Glomerular visceral epithelial cell (primary cell): ENCODE measurements around the gene CCNL1.
"Not testable (repeated sequence)": the region's sequence is repeated elsewhere in the genome, so short reads cannot be mapped to it uniquely, and the experiment has no call there.

Experiments
- DNase-seq: peaks from one replicate; pipeline ENCODE4 v3.0.0-alpha.2; 2016; ENCODE audit errors: extremely low spot score

The CCNL1 gene

DNA sequence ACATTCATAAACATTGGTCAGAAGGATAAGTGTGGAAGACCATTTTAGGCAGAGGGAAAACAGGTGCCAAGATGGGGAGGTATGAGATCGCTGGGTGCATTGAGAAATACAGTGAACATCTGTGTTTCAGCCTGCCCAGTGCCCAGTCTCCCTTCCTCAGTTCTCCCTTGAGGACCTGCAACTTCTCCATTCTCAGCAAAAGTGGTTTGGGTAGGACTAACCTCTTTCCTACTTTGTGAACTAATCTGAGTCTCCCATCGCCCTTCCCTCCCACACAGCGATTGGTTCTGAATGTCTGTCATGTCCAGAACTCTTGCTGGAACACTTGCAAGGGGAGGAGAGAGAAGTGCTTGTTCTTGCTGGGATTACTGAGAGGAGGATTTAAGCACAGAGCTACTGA, 10.9 kb upstream of the CCNL1 start:
- DNase-seq, result no peak

DNA sequence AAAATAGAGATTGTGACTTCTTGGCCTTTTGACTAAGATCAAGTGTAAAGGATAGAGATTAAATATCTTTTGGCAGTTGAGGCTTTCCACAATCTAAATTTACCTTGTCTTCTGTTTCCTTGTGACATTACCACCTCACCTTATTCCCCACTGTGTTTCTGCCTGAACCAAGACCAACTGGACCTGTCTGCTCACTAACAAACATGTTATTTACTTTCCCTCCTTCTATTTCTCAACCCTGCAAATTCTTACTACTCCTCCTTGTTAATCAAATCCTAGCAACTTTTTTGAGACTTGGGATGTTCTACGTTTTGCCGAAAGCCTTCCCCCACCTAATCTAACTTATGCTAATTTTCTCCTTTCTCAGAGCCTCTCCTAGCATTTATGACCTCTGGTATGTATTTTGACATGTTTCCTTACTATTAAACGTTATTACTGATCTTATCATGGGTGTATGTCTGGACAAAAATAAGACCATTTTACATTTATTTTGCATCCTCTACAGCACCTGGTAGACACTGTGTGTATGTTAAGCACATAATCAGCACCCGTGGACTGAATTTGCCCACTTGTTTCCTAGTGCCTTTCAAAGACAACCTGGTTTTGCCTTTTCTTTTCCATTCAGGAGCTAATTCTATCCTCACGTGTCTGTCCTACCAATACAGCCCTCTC, 7.6 kb upstream of the CCNL1 start:
- no peak for DNase-seq

DNA sequence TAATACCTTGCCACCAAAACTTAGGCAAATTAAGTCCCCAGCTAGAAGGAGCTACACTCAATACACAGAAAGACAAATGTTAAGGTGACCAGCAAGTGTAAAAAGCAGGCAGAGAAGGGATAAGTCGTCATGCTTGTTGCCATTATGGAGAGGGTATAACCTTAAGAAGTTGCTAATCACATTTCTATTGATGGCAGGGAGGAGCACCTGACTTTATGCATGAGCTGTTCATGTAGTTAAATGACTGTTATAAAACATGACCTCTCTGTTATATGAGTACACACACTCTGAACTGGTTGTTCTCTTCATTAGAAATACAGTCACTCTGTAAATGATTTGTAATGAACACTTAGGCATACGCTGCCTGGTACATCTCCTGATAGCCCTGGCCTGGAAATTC, 6.6 kb upstream of the CCNL1 start:
- DNase-seq, result no peak

DNA sequence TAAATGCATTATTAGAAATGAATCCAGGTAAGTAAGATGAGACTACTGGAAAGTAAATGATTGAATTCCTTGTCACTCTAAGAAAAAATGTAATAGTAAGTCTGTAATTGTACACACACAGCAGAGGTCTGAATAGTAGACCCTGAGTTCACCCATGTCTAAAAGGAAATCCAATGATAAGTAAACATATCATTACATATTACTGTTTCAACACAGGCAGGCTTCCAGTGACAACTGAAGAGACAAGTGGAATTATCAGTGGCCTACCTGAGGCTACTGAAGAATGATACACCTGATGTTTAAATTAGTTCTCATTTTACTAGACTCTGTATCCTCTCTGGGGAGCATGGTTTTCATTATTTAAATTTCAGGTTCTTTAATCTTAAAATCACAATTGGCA, 6.2 kb upstream of the CCNL1 start:
- no peak for DNase-seq

DNA sequence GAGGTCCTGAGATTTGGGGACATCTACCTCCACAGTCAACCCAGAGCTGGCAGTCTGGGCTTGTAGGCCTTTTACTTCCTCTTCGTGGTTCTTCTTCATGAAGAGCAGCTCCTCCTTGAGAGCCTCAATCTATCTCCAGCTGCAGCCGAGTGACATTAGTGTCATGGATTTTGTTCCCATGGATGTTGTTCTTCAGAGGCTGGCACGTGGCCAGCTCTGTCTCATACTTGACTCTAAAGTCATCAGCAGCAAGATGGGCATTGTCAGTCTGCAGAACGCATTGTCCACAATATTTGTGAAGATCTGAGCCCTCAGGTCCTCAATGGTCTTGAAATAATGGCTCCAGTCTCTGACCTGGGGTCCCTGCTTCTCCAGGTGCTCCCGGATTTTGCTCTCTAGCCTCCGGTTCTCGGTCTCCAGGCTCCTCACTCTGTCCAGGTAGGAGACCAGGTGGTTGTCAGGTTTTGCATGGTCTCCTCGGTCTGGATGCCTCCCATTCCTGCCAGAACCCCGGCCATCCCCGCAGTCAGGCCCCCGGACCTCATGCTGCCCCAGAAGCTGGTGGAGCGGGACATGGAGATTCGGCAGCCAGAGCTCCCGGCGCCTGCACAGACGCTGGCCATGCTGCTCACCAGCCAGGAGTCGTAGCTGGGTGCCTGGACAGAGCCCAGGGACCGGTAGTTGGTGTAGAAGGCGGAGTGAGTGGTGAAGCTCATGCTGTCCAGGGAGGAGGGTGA, 3.4 kb upstream of the CCNL1 start:
- no peak for DNase-seq

DNA sequence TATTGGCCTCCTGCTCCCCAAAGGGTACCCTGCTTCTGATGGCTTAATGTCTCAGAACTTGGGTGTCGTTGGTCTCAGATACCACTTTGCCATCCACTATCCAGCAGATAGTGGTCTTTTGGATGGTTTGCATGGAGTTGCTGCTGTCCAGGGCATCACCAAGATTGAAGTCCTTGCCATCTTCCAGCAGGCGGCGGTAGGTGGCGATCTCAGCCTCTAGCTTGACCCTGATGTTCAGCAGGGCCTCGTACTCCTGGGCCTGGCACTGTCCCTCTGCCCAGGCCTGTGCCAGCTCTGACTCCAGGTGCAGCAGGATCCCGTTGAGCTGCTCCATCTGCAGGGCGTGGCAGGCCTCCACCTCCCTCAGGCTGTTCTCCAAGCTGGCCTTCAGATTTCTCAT, 2.7 kb upstream of the CCNL1 start:
- not testable (repeated sequence) for DNase-seq

DNA sequence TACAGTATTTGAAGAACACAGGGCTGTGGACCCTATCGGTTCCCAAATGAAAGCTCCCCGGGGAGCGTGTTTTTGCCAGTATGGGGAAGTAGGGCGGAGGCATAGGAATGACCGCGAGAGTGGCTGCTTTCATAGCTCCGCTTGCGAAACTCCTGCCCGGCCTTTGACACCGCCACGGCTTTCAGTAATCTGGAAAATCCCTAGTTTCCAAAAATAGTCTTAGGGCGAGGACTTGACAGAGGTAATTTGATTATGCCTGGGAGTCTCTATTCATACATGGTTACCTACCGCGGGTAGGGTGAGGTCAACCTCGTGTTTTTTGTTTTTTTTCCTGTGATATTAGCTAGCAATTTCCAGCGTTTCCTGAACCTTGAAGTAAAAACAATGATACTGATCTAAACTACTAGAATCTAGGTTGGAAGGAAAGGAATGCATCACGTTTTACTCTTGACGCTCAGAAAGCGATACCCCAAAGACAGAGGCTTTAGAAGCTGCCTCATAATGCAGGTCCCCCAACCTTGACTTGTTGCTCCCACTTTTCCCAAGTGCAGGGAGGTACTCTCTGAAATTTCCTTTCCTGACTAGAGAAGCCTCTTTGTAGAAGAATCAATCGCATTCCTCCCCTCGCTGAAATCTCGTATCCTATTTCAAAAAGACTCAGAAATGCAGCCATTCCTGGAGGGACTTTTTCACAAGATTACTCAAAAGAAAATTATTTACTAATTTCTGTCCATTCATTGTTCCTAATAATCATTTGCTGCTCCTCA, 894 bp upstream of the CCNL1 start:
- DNase-seq, result peak; percentile 91

DNA sequence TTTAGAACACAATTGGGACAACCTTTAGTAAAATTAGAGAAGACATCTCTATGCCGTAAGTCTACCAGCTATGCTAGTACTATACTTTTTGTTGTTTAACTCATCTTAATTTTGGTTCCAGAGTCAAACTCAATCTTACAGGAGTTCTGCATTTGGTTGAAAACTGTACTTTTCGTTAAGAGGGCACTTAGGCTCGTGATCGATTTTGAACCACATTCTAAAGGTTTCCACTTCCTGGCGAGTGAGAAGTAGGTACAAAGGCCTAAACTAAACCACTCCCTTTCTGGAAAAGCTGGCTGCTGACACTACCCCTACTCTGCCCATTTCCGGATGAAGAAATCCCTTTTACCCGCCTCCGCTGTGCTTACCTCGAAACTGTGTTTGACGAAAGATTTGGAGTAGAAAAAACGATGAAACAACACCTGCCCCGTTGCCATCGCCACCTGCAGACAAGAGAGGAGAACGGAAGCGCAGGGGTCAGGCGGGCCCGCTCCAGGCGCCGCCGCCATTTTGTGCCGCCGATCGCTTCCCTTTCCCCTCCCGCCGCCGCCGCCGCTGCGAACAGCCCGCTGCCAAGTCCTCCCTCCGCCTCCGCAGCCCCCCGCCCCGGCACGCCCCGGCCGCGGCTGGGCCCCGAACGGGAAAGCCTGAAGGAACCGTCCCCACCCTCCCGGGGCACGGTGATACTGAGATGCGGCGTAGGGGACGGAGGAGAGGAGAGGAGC, 748 bp downstream of the CCNL1 start:
- DNase-seq, result peak; percentile 63

DNA sequence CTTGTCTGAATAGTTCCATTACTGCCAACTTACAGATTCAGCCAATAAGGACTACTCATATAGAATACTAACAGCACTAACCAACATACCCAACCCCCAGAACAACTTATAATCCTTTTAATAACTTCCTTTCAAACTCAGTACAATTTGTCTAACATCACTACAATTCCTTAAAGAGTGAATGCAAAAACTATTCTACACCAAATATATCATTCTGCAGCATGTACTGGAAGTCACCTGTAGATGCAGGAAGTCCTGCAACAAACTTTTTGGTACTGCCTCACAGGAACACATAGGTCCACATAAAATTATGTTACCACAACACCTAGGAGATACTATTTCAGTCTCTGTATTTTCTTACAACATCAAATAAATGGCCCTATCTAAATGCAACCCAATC, 2.1 kb downstream of the CCNL1 start:
- DNase-seq, result no peak

DNA sequence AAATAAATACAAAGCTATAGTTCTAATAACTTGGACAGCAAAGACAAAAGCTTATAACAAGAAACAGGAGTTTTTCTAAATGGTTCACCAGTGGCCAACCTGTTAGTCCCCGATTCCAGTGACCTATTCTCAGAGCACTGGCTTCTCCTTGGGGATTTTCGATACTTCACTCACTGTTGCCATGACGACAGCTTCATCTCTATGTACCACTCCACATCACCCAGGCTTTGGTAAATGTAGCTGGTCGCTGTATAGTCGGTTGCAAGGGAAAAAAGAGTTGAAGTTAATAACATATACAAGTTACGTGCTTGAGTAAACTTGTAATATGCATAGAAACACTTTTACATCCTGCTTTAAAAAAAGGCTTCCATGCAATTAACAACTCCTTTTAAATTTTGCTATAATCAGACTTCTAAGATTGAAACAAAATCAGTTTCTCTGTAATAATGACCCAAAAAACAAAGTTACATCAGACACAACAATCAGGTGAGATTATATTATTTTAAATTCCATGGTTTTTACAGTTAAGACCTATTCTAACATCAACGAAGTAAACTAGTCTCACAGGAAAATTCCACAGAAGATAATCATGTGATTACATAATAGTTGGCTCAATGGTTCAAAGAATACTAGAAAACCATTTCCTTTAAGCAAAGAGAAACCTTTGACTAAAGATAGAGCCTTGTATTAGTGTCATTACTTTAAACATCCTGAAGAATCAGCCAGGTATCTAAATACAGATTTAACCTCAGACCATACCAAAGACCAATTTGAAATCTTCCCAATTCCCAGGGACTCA, 2.9 kb downstream of the CCNL1 start:
- DNase-seq, result no peak

DNA sequence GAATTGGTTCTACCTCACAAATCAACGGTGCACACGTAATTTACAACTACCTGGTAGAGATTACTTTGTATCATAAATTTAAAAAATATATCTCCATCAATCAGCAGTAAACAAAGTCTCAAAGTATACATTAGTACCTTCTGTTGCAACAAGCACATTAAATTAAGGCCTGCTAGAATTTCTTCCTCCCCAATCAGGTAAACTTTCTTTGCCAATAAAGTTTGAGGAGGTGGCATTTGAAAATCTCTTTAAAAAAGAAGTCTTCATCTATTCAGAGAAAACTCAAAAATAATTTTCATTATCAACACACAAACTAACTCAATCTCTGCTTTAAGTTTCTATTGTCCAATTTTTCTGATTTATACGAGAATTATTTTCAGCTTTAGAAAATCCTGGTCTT, 4.4 kb downstream of the CCNL1 start:
- DNase-seq, result no peak

DNA sequence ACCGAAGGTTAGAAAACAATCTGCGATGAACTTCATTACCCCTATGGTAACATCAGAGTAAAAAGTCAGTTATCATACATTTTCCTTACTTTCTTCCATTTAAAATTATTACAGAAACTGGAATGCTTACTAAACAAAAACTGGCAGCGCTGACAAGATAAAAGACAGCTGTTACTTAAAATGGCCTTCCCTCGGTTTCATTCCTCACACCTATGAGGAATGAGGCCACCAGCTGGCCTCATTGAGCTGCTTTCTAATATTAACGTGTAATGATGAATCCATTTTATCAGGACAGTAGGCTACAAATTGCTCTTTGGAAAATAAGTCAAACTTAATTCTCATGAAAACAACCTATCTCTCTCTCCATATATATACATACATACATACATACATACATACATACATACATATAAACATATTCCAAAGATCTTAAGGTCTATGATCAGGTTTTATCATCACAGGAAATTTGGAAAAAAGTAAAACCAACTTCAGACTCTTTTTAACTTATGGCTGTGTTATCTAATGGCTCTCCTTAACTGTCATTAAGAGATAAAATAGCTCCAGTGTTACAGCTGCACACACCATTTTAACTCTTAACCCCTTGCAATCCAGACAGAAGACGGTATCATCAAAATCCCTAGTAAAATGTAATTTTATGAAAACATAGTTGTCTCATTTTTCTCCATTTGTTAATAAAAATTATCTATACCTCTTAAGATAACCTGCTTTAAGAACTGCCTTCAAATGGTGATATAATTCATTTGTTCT, 5.2 kb downstream of the CCNL1 start:
- DNase-seq, result no peak

DNA sequence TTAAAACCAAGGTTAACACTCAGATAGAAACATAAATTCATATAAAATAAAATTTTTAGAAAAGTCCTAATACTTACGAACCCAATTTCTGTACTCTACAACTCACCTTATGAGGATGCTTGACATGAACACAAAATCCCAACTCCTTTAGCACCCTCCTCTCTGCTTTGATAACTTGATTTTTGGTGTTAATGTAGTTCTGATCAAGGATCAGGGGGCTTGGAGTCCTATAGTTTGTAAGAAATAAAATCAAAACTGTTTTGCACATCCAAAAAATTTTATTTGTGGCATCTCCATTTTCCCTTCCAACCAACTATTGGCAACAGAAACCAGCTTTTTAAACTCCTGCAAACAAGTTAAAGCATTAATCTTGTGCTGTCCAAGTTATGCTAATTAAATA, 7.0 kb downstream of the CCNL1 start:
- no peak for DNase-seq

DNA sequence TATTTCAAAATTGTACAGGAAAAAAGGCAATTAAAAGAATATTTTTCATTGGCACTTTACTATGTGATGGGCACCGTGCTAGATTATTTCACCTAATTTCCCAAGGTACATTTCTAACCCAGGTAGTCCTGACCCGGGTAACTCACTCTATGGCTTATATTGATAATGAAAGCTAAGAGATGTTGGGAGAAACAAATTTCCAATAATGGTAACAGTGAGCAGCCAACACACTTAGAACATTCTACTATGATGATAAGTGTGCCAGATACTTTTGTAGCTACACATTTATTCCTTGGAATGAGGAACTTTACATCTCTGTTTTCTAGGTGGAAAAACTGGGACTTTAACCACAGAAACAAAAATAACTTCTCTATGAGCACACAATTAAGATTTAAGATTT, 7.5 kb downstream of the CCNL1 start:
- DNase-seq, result no peak

DNA sequence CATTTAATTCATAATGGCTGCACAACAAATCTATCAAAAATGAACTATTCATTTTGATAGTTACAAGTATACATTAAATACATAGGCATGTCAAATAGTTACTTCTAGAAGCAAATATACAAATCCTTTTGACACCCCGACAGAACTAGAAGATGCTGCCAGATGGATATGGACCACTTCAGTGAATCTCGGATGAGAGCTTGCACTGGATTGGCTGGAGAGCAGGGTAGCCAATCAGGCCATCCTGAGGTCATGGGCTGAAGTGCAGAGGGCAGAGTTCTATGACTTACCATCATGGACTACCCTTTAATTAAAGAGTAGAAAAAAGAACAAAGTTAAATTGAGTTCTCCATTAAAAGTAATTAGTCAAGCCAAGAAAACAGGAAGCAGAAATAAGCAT, 8.3 kb downstream of the CCNL1 start:
- no peak for DNase-seq

DNA sequence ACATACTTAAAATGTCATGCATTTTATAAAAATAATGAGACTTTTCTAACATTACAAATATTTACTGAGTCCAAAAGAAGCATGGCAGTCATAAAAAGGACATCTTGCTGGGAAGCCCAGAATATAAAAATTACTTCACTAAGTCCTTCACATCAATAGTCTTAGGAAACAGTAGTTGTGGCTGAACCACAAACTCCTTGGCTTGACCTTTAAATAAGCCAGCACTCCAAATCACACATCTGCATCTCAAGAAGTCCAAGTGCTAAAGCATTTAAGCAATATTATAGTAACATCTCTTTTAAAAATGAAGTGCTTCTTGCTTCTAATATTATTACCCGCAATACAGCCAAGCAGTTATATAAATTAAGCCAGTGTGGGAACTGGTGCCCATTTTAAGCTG, 8.8 kb downstream of the CCNL1 start:
- DNase-seq, result no peak

DNA sequence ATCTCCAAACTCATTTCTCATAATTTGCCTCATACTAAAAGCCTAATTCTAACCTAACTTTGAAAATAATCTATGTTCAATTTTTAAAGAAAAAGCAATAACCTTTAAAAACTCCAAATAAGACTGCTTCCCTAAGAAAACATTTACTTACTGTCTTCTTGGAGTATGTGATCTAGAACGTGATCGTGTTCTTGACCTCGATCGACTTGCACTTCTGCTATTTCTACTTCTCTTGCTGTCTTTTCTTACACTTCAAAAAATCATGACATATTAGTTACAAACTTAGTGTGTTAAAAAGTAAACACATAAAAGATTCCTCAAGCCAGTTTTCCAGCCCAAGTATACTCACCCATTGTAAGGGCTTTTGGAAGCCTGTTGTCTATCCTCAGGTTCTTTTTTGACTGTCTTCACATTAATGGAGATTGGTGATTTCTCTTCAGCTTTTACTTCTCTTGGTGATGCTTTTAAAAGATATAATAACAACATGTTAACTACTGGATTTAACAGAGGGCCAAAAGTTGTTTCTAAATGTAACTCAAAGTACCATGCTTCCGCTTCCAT, 10.7 kb downstream of the CCNL1 start:
- DNase-seq, result no peak

DNA sequence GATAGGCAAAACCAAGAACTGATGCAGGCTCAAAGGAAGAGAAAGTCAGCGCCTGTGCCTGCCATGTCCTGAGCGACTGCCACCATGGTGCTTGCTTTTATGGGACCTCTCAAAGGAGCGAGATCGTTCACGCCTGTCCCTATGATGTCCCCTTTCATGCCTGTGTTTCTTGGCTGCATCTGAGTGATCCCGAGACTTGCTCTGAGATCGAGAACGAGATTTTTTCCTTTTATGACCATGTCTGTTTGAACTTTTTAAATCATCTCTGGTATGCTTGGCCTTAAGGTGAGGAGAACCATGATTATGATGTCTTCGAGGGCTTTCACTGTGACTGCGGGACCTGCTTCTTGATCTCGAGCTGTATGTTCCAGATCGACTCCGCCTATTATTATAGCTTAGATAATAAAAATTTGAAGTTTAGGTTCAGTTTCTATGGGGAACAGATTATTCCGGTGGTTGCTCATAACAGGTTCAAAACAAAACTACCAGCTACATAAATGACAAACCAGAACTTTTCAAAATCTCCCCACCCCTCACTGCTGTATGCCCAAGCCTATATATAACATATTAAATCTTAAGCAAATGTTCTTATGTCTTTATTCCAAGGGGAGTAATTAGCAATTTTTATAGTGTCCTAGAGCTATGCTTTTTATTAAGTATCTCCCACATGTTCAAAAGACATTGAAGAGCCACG, 11.6 kb downstream of the CCNL1 start:
- no peak for DNase-seq

DNA sequence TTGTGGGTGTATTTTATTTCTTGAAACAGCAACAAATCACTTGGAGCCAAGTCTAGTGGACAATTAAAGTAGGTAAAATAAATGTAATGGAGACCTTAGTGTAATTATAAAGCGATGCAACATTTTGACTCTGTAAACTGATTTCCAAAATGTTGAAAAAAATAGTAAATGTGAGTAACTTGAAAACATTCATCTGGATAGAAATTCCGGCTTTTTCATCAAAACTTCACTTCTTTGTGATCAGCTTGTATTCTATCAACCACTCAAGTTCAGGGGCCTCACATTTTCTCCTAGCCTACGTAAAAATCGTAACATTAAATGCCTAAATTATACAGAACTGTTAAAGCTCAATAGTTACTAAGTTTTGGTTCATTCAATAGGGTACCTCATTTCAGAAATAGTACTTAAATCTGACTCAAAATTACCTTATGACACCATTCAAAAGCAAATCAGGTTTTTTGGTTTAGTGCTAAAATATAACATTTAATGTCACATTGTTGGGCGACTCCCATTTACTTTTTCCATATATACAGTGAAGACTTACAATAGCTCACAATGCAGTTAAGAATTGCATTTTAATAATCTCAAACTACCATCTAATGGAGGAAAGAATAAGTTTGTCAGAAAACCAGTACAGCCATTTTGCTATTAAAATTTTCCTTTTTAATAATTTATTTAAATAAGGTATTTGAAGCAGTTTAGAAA, 12.7 kb downstream of the CCNL1 start:
- DNase-seq, result no peak
